ENCODE measurements around the gene AGXT. TPM values are rescaled to one million over a fixed set of nuclear protein-coding genes. Genes with fewer than 3 reads are reported as not detected.

Gene AGXT
- total RNA-seq, 2 experiments from 2014 or later, result not detected

GRCh38 chr2:240928476-240929363 is 60.1 kb downstream of the AGXT start:
- CTCF ChIA-PET, result no interaction called here
- no peaks in the 10 kb centered on the region for H3K9me3 Mint-ChIP-seq
- no peaks in the 10 kb centered on the region for H3K4me1 Mint-ChIP-seq
- no peak overlapping the region for H3K27ac Mint-ChIP-seq
- H3K27me3 Mint-ChIP-seq, result peaks cover 3% of the 10 kb centered on the region
- POLR2A ChIA-PET, result no interaction called here
- DNase-seq, result peak; percentile 13
- H3K36me3 Mint-ChIP-seq (ENCODE audit: low read depth), result no peaks in the 10 kb centered on the region
- no peak overlapping the region for H3K4me3 Mint-ChIP-seq

- CTCF ChIA-PET, result no interaction called here
- Mint-ChIP-seq H3K27me3 (peaks cover 3% of the 10 kb centered on the region), H3K27ac (no peak overlapping the region), H3K4me3 (no peak overlapping the region), H3K4me1 (no peaks in the 10 kb centered on the region), H3K36me3 (ENCODE audit: low read depth) (no peaks in the 10 kb centered on the region), H3K9me3 (no peaks in the 10 kb centered on the region)
- DNase-seq, result peak; percentile 13
- POLR2A ChIA-PET, result no interaction called here
Measured at GRCh38 chr2:240929364-240930095, 60.9 kb downstream of the AGXT start.

Other genes starting within 250 kb of the AGXT start
- 1 to 10 TPM; 5.2 to 5.7 TPM for gene GPR35, start 243.3 kb upstream of the AGXT start, total RNA-seq
- not detected for gene AQP12B, start 185.9 kb upstream of the AGXT start, total RNA-seq
- gene AQP12A, start 177.0 kb upstream of the AGXT start, total RNA-seq, result not detected
- under 1 TPM; 0.58 to 0.71 TPM for gene KIF1A, start 48.6 kb upstream of the AGXT start, total RNA-seq
- gene MAB21L4, start 27.3 kb downstream of the AGXT start, total RNA-seq, result not detected
- not detected for gene CROCC2, start 37.5 kb downstream of the AGXT start, total RNA-seq
- gene SNED1, start 129.8 kb downstream of the AGXT start, total RNA-seq, result 10 to 100 TPM; 32.6 to 34.3 TPM
- 10 to 100 TPM; 41.5 to 45.4 TPM for gene MTERF4, start 233.5 kb downstream of the AGXT start, total RNA-seq